Common myeloid progenitor, CD34-positive (primary cell): ENCODE data around the gene FBXL7.

ENCODE experiments used
- CTCF ChIA-PET: fragments of 350-600 bp; sonication (Branson Sonifier 250); formaldehyde crosslinking; loops from one replicate; lab custom pipeline; 2021; ENCODE audit warnings: antibody characterized with exemption; lab: Charles Lee
- POLR2A ChIA-PET: fragments of 350-600 bp; sonication (Branson Sonifier 250); formaldehyde crosslinking; loops from one replicate; lab custom pipeline; 2021; ENCODE audit warnings: antibody characterized with exemption; lab: Charles Lee
- DNase-seq, 3 donors: peaks; one replicate each; pipeline versions ENCODE4 v3.0.0 to v3.0.0-alpha.2; 2013
- H3K27ac ChIP-seq, 2 experiments: 1 replicate in 1 of 2; 2 replicates in 1 of 2; pipeline ENCODE4 v1.7.0; 2013; ENCODE audit warnings: inconsistent platforms in 2 of 2, low read length in 2 of 2, mild to moderate bottlenecking in 2 of 2, low read depth in 1 of 2, moderate library complexity in 1 of 2; ENCODE audit not compliant: severe bottlenecking in 2 of 2, insufficient read depth in 1 of 2, poor library complexity in 1 of 2
- H3K27me3 ChIP-seq, 5 experiments: replicated peaks in 2 of 5; 1 replicate in 3 of 5; 2 replicates in 2 of 5; pipeline versions ENCODE4 v1.6.1 to v1.7.0; 2013; ENCODE audit warnings: low read length in 4 of 5, mild to moderate bottlenecking in 2 of 5, moderate library complexity in 2 of 5, inconsistent platforms in 1 of 5; ENCODE audit not compliant: insufficient read depth in 5 of 5, control insufficient read depth in 4 of 5
- H3K36me3 ChIP-seq, 4 experiments: 1 replicate in 2 of 4; 2 replicates in 2 of 4; pipeline versions ENCODE4 v1.6.1 to v1.7.0; 2013; ENCODE audit warnings: low read length in 3 of 4, control low read depth in 1 of 4, mild to moderate bottlenecking in 1 of 4; ENCODE audit not compliant: control insufficient read depth in 4 of 4, insufficient read depth in 4 of 4
- H3K4me1 ChIP-seq, 4 experiments: 1 replicate in 3 of 4; 2 replicates in 1 of 4; pipeline versions ENCODE4 v1.6.1 to v1.7.1; 2013; ENCODE audit warnings: low read length in 3 of 4, mild to moderate bottlenecking in 3 of 4, control low read depth in 1 of 4, inconsistent platforms in 1 of 4, moderate library complexity in 1 of 4; ENCODE audit not compliant: control insufficient read depth in 4 of 4, insufficient read depth in 4 of 4; ENCODE audit errors: control extremely low read depth in 1 of 4
- H3K4me3 ChIP-seq, 7 experiments: 1 replicate in 4 of 7; 2 replicates in 3 of 7; pipeline versions ENCODE4 v1.5.1 to v1.7.0; 2013; ENCODE audit warnings: mild to moderate bottlenecking in 7 of 7, low read length in 6 of 7, moderate library complexity in 6 of 7, inconsistent platforms in 2 of 7, low read depth in 2 of 7, control low read depth in 1 of 7; ENCODE audit not compliant: insufficient read depth in 4 of 7, control insufficient read depth in 1 of 7; ENCODE audit errors: extremely low read depth in 1 of 7
- H3K9me3 ChIP-seq, 5 experiments: 1 replicate in 4 of 5; 2 replicates in 1 of 5; pipeline versions ENCODE4 v1.6.1 to v1.7.1; 2013; ENCODE audit warnings: low read length in 4 of 5, mild to moderate bottlenecking in 2 of 5, inconsistent platforms in 1 of 5, low read depth in 1 of 5, moderate library complexity in 1 of 5; ENCODE audit not compliant: control insufficient read depth in 4 of 5, insufficient read depth in 2 of 5; ENCODE audit errors: control extremely low read depth in 1 of 5
- WGBS: methylation state at CpG from one replicate; pipeline ENCODE4 v1.1.5; 2013; ENCODE audit not compliant: insufficient coverage; 5-methylcytosine and 5-hydroxymethylcytosine counted together

FBXL7 gene

GRCh38 chr5:15789642-15790041, 289.7 kb downstream of the FBXL7 start:
- DNase-seq, result no peak
- Histone ChIP-seq H3K27ac (no peak overlapping the region), H3K27me3 (no peaks in the 10 kb centered on the region), H3K9me3 (no peaks in the 10 kb centered on the region), H3K36me3 (no peaks in the 10 kb centered on the region), H3K4me1 (no peaks in the 10 kb centered on the region), H3K4me3 (no peak overlapping the region)
- POLR2A ChIA-PET, result no interaction called here
- WGBS, result 80% methylated on average over 4 of the region's 4 CpGs
- CTCF ChIA-PET, result no interaction called here

- Histone ChIP-seq H3K9me3 (no peaks in the 10 kb centered on the region), H3K4me3 (no peak overlapping the region), H3K4me1 (no peaks in the 10 kb centered on the region), H3K27me3 (no peaks in the 10 kb centered on the region), H3K36me3 (no peaks in the 10 kb centered on the region), H3K27ac (no peak overlapping the region)
- WGBS, result 92% methylated on average over 3 of the region's 4 CpGs
- DNase-seq, result no peak
- CTCF ChIA-PET, result no interaction called here
- POLR2A ChIA-PET, result no interaction called here
Measured at GRCh38 chr5:15790446-15791018, 290.6 kb downstream of the FBXL7 start.

- H3K4me1 ChIP-seq, result no peaks in the 10 kb centered on the region
- no peaks in the 10 kb centered on the region for H3K9me3 ChIP-seq
- WGBS, result 97% methylated on average over 3 of the region's 3 CpGs
- CTCF ChIA-PET, result no interaction called here
- no peak for DNase-seq
- H3K27ac ChIP-seq, result no peak overlapping the region
- no peak overlapping the region for H3K4me3 ChIP-seq
- H3K36me3 ChIP-seq, result no peaks in the 10 kb centered on the region
- H3K27me3 ChIP-seq, result no peaks in the 10 kb centered on the region
- POLR2A ChIA-PET, result no interaction called here
Measured at GRCh38 chr5:15791274-15791673, 291.3 kb downstream of the FBXL7 start.

GRCh38 chr5:15791859-15792258, 291.9 kb downstream of the FBXL7 start:
- Histone ChIP-seq H3K4me3 (no peak overlapping the region), H3K4me1 (no peaks in the 10 kb centered on the region), H3K36me3 (no peaks in the 10 kb centered on the region), H3K27me3 (no peaks in the 10 kb centered on the region), H3K27ac (no peak overlapping the region), H3K9me3 (no peaks in the 10 kb centered on the region)
- ChIA-PET POLR2A (no interaction called here), CTCF (no interaction called here)
- DNase-seq, result no peak
- WGBS, result no CpG with 5 or more reads among the region's 3 CpGs

- no peaks in the 10 kb centered on the region for H3K9me3 ChIP-seq
- no peaks in the 10 kb centered on the region for H3K36me3 ChIP-seq
- CTCF ChIA-PET, result no interaction called here
- no peak overlapping the region for H3K27ac ChIP-seq
- no peak for DNase-seq
- H3K4me3 ChIP-seq, result no peak overlapping the region
- no peaks in the 10 kb centered on the region for H3K27me3 ChIP-seq
- no peaks in the 10 kb centered on the region for H3K4me1 ChIP-seq
- 85% methylated on average over 3 of the region's 6 CpGs for WGBS
- POLR2A ChIA-PET, result no interaction called here
Measured at GRCh38 chr5:15794052-15794985, 294.3 kb downstream of the FBXL7 start.

GRCh38 chr5:15796096-15796495, 296.1 kb downstream of the FBXL7 start:
- no peak for DNase-seq
- no CpG with 5 or more reads among the region's 2 CpGs for WGBS
- Histone ChIP-seq H3K9me3 (no peaks in the 10 kb centered on the region), H3K4me3 (no peak overlapping the region), H3K36me3 (no peaks in the 10 kb centered on the region), H3K27me3 (no peaks in the 10 kb centered on the region), H3K4me1 (no peaks in the 10 kb centered on the region), H3K27ac (no peak overlapping the region)
- CTCF ChIA-PET, result no interaction called here
- POLR2A ChIA-PET, result no interaction called here

- Histone ChIP-seq H3K9me3 (no peaks in the 10 kb centered on the region), H3K27me3 (no peaks in the 10 kb centered on the region), H3K36me3 (no peaks in the 10 kb centered on the region), H3K4me3 (no peak overlapping the region), H3K4me1 (no peaks in the 10 kb centered on the region), H3K27ac (no peak overlapping the region)
- DNase-seq, result no peak
- POLR2A ChIA-PET, result no interaction called here
- 82% methylated on average over 3 of the region's 6 CpGs for whole genome bisulfite sequencing
- CTCF ChIA-PET, result no interaction called here
Measured at GRCh38 chr5:15796557-15796956, 296.6 kb downstream of the FBXL7 start.
